ENCODE data around the gene GAS5.

Gene GAS5

DNA sequence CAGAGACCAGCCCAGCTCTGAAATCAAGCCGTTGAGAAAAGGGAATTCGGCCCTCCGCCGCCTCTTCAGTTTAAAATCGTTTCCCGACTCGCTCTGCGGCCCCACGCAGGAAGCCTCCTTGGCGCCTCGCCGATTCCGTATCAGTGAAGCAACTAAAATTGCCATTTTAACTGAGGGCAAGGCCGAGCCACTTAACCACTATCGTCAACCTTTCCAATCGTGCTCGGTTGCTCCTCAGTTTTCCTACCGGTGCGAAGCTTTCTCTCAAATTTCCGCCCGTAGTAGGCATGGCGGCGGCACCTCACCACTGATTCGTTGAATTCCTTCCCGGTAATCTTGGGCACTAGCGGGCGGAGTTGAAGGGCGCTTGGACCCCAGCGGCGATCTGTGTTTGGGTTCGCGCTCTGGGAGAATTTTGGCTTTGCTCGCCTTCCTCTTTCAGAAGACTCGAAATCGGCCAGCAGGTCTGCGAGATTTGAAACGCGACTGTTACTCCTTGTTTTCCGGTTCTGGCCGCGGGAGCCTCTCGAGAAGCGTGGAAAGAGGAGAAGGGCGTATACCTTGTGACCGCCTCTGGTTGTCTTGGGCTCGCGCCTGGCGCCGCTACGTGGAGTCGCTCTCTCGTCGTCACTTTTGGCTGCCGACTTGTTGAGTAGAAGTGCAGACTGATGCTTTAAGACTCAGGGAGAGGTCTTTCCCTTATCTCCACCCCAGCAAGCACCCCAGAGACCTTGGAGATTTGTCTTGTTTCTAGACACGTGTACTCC is 43.3 kb downstream of the GAS5 start, which contains the start of the genes CENPL and DARS2:
TSS of gene CENPL (minus strand) at position 569 of the 767 bp plus-strand sequence. CDS start 13,584 bp downstream, outside the sequence.
TSS of gene DARS2 (plus strand) at position 359 of the 767 bp plus-strand sequence. CDS start 557 bp downstream, outside the sequence.
- DNase-seq (ENCODE audit: low read depth in 3 of 3): peak; percentile 81 to 86 (median 85)

DNA sequence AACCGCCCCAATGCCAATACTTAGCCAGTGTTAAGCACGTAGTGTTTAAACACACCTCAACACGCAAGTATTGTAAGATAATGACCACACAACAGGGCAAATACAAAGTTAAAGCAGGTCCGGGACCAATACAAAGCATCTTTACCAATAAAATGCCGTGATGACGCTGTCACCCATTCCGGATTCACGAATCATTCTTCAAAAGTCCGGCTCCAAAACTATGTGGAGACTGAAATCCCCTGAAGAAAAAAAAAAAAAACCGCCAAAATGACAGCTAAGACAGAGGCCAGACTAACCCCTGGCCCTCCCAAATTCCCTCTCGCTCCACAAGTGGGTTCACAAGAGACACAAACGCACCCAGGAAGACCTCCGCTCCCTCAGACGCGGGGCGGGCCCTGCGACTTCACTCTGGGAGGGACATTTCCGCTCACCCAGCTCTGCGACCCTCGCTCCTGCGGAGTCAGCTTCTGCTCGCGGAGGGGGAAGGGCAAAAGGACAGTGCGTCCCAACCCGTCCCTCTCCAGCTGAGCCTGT is 43.9 kb downstream of the GAS5 start:
- DNase-seq (ENCODE audit: low read depth in 3 of 3): no peak

DNA sequence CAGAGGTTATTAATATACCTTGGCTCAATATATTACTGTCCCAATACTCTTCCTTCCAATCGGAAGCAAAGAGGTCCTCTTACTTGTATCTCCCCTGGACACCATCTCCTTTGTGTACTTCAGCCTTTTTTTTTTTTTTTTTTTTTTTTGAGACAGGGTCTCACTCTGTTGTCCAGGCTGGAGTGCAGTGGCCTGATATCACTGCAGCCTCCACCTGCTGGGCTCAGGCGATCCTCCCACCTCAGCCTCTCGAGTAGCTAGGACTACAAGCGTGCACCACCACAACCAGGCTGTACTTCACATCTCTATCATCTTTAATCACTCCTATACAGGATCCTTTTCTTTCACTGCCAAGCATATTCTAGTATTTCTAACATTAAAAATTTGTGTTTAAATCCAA is 46.1 kb downstream of the GAS5 start:
- no peak for DNase-seq (ENCODE audit: low read depth in 3 of 3)

DNA sequence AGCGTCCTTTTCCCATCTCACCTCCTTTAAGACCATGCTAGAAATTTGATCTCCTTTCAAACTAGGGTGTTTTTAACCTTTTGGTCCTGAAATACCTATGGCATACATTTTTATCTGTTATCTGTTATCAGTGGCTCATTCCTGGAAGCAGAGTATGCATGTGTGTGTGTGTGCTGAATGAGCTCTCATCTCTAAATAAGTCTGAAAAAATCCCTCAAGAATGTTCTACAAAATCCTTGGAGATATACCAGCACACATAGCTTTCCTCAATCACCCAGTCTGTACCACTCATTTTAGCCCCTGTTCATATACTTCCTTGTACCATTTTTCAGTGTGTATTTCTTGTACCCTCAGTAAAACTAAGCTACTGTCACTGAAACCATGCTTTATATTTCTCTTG is 49.3 kb downstream of the GAS5 start:
- DNase-seq (ENCODE audit: low read depth in 3 of 3): no peak

Data from stimulated activated CD4-positive, alpha-beta T cell treated with anti-CD3 and anti-CD28 coated beads, TNF-alpha, amount 100 ng/mL, for 24 hours (primary cell).